ENCODE measurements around the gene SMIM11. TPM values are rescaled to one million over a fixed set of nuclear protein-coding genes. Genes with fewer than 3 reads are reported as not detected.

The SMIM11 gene
- total RNA-seq, 1 experiment from 2014 or later, result 2.3 TPM

DNA sequence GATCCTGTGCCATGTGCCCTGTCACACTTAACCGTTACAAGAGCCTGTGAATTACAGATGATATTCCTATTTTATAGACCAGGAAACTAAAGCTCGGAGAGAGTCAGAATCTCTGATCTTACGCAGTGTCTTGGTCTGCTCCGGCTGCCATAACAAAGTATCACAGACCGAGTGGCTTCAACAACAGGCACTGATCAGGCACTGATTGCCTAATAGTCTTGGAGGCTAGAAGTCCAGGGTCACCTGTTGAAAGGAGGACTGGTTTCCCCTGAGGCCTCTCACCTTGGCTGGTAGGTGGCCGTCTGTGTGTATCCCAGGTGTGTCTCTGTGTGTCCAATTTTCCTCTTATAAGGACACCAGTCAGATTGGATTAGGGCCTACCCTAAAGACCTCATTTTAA is 43.0 kb upstream of the SMIM11 start:
- Histone ChIP-seq H2BK5ac (ENCODE audit: insufficient read length, low read length) (no peak overlapping the region), H2AFZ (ENCODE audit: low read length) (no peak overlapping the region), H3K27me3 (ENCODE audit: insufficient read depth, low read length) (no peaks in the 10 kb centered on the region), H3K18ac (ENCODE audit: insufficient read length, low read depth, low read length) (no peak overlapping the region), H4K5ac (ENCODE audit: insufficient read length, low read depth, low read length) (no peak overlapping the region), H3K14ac (ENCODE audit: insufficient read depth, low read length) (no peak overlapping the region), H4K91ac (ENCODE audit: insufficient read length, low read depth, low read length) (no peak overlapping the region), H4K8ac (replicated peaks; ENCODE audit: insufficient read length, low read depth, low read length) (no peak overlapping the region), H3K9me3 (ENCODE audit: control insufficient read depth, low read depth, low read length) (no peaks in the 10 kb centered on the region), H3K79me2 (ENCODE audit: insufficient read depth, low read length) (no peaks in the 10 kb centered on the region), H3T11ph (ENCODE audit: low read length) (no peak overlapping the region), H3K79me1 (ENCODE audit: insufficient read depth, low read depth, low read length, poor library complexity, severe bottlenecking) (no peaks in the 10 kb centered on the region), H3K4me1 (ENCODE audit: insufficient read depth, low read length) (no peaks in the 10 kb centered on the region), H2BK120ac (ENCODE audit: low read depth, low read length, poor library complexity, severe bottlenecking) (no peak overlapping the region), H2BK12ac (ENCODE audit: insufficient read length, low read depth, low read length) (no peak overlapping the region), H3K23me2 (ENCODE audit: insufficient read length, low read depth, low read length, poor library complexity, severe bottlenecking) (no peaks in the 10 kb centered on the region), H3K56ac (ENCODE audit: insufficient read length, low read depth, low read length) (no peak overlapping the region), H3K4ac (ENCODE audit: low read depth, low read length) (no peak overlapping the region), H3K27ac (ENCODE audit: insufficient read length, low read depth, low read length) (no peak overlapping the region), H3K4me2 (ENCODE audit: insufficient read depth, insufficient read length, low read length) (no peak overlapping the region), H2BK20ac (ENCODE audit: low read depth, low read length, poor library complexity, severe bottlenecking) (no peak overlapping the region), H4K20me1 (ENCODE audit: control insufficient read depth, insufficient read depth, insufficient read length) (no peaks in the 10 kb centered on the region), H2AK5ac (ENCODE audit: insufficient read length, low read length) (no peak overlapping the region), H3K9ac (ENCODE audit: extremely low read depth, insufficient read length, low read length) (no peak overlapping the region), H3K23ac (ENCODE audit: insufficient read length, low read depth, low read length) (no peak overlapping the region), H2BK15ac (ENCODE audit: low read depth, low read length) (no peak overlapping the region)
- Mint-ChIP-seq H3K9me3 (peaks cover 6 to 7% of the 10 kb centered on the region in 2 experiments; a peak in 4 of 5 replicates), H3K27me3 (ENCODE audit: low read depth) (peaks cover 2% of the 10 kb centered on the region; the same call in 1 of the 2 replicates), H3K36me3 (ENCODE audit: insufficient read depth in 1 of 3, low read depth in 3 of 3) (peaks cover 0 to 4% (median 2%) of the 10 kb centered on the region in 3 experiments; a peak in 3 of 7 replicates), H3K4me3 (no peak overlapping the region), H3K4me1 (peaks cover 8 to 10% of the 10 kb centered on the region in 2 experiments), H3K27ac (no peak overlapping the region)
- TF ChIP-seq, protein P1, sequence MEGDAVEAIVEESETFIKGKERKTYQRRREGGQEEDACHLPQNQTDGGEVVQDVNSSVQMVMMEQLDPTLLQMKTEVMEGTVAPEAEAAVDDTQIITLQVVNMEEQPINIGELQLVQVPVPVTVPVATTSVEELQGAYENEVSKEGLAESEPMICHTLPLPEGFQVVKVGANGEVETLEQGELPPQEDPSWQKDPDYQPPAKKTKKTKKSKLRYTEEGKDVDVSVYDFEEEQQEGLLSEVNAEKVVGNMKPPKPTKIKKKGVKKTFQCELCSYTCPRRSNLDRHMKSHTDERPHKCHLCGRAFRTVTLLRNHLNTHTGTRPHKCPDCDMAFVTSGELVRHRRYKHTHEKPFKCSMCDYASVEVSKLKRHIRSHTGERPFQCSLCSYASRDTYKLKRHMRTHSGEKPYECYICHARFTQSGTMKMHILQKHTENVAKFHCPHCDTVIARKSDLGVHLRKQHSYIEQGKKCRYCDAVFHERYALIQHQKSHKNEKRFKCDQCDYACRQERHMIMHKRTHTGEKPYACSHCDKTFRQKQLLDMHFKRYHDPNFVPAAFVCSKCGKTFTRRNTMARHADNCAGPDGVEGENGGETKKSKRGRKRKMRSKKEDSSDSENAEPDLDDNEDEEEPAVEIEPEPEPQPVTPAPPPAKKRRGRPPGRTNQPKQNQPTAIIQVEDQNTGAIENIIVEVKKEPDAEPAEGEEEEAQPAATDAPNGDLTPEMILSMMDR (conservative IDR thresholded peaks at IDR 0.05), result no peak
- DNase-seq, result no peak
- no CpG with 5 or more reads among the region's 6 CpGs for WGBS (ENCODE audit: extremely low coverage, insufficient read length, low lambda C conversion rate)

Data from H9 (cell line).